SH-SY5Y (cell line): Measurements from ENCODE around the gene CGNL1.

ENCODE experiments used
- GATA2 ChIP-seq: IDR thresholded peaks from 2 replicates; pipeline ENCODE4 v1.6.1; 2011; ENCODE audit warnings: mild to moderate bottlenecking, low read depth, low read length
- GATA3 ChIP-seq: IDR thresholded peaks from 2 replicates; pipeline ENCODE4 v1.6.1; 2011; ENCODE audit warnings: low read depth, mild to moderate bottlenecking, low read length, moderate library complexity

- TF ChIP-seq GATA3 (no peak), GATA2 (no peak)
These were observed 48.5 kb downstream of the CGNL1 start for GRCh38 chr15:57424628-57425405.
